ENCODE results near the gene CALN1. TPM values are rescaled to one million over a fixed set of nuclear protein-coding genes. Genes with fewer than 3 reads are reported as not detected.

The CALN1 gene
- total RNA-seq, 1 experiment from 2014 or later, result 0.05 TPM

DNA sequence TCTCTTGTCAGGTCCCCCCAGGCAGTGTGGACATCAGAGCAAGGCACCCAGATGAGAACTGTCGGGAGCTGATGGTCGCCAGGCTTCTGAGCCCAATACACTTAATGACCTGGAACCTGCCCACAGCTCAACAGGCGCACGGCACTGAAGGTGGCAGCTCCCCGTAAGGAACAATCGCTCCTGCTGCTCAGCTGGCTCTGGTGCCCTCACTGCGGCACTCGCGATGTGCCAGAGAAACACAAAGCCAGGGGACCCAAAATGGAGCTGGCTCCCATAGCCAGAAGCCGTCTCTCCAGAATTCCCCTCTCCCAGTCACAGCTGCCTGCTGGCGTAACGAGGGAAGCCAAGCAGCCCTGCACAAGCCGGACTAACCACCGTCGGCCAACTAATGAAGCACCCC lies 6.3 kb downstream of the CALN1 start:
- intact Hi-C loops (cut with micrococcal nuclease; ENCODE audit: unreplicated experiment), result no loop called here
- H3K4me3 ChIP-seq (ENCODE audit: low read depth in 2 of 2, low read length in 2 of 2), result no peak overlapping the region
- ChIA-PET CTCF (no interaction called here), POLR2A (no interaction called here)
- in situ Hi-C loops (cut with HindIII; ENCODE audit: low pct_unique_long_range_greater_than_20kb, low sequenced_read_pairs), result no loop called here
- no TSS peak for BruUV-seq (replicated peaks)
- no peak for ATAC-seq
- no peak overlapping the region for H3K27ac ChIP-seq (ENCODE audit: low read length)
- H3K27me3 ChIP-seq (ENCODE audit: control insufficient read depth, insufficient read depth, low read length), result peaks cover 7% of the 10 kb centered on the region; the same call in 1 of the 2 replicates
- DNase-seq (ENCODE audit: low read depth, low spot score), result no peak
- no peaks in the 10 kb centered on the region for H3K4me1 ChIP-seq (ENCODE audit: control insufficient read depth, insufficient read depth, low read length)
- no peaks in the 10 kb centered on the region for H3K36me3 ChIP-seq (ENCODE audit: control insufficient read depth, insufficient read depth, low read length)
- no peaks in the 10 kb centered on the region for H3K9me3 ChIP-seq (ENCODE audit: control insufficient read depth, insufficient read depth, low read depth, low read length)
- TF ChIP-seq, protein P1, sequence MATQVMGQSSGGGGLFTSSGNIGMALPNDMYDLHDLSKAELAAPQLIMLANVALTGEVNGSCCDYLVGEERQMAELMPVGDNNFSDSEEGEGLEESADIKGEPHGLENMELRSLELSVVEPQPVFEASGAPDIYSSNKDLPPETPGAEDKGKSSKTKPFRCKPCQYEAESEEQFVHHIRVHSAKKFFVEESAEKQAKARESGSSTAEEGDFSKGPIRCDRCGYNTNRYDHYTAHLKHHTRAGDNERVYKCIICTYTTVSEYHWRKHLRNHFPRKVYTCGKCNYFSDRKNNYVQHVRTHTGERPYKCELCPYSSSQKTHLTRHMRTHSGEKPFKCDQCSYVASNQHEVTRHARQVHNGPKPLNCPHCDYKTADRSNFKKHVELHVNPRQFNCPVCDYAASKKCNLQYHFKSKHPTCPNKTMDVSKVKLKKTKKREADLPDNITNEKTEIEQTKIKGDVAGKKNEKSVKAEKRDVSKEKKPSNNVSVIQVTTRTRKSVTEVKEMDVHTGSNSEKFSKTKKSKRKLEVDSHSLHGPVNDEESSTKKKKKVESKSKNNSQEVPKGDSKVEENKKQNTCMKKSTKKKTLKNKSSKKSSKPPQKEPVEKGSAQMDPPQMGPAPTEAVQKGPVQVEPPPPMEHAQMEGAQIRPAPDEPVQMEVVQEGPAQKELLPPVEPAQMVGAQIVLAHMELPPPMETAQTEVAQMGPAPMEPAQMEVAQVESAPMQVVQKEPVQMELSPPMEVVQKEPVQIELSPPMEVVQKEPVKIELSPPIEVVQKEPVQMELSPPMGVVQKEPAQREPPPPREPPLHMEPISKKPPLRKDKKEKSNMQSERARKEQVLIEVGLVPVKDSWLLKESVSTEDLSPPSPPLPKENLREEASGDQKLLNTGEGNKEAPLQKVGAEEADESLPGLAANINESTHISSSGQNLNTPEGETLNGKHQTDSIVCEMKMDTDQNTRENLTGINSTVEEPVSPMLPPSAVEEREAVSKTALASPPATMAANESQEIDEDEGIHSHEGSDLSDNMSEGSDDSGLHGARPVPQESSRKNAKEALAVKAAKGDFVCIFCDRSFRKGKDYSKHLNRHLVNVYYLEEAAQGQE (IDR thresholded peaks at IDR 0.05; ENCODE audit: insufficient read depth in 1 of 2, low read depth in 2 of 2, low read length in 1 of 2), result no peak
- TF ChIP-seq, protein P2, sequence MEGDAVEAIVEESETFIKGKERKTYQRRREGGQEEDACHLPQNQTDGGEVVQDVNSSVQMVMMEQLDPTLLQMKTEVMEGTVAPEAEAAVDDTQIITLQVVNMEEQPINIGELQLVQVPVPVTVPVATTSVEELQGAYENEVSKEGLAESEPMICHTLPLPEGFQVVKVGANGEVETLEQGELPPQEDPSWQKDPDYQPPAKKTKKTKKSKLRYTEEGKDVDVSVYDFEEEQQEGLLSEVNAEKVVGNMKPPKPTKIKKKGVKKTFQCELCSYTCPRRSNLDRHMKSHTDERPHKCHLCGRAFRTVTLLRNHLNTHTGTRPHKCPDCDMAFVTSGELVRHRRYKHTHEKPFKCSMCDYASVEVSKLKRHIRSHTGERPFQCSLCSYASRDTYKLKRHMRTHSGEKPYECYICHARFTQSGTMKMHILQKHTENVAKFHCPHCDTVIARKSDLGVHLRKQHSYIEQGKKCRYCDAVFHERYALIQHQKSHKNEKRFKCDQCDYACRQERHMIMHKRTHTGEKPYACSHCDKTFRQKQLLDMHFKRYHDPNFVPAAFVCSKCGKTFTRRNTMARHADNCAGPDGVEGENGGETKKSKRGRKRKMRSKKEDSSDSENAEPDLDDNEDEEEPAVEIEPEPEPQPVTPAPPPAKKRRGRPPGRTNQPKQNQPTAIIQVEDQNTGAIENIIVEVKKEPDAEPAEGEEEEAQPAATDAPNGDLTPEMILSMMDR (IDR thresholded peaks at IDR 0.05), result no peak
- TF ChIP-seq TCF7L2 (IDR thresholded peaks at IDR 0.05; ENCODE audit: low read depth, low read length) (no peak), POLR2AphosphoS5 (IDR thresholded peaks at IDR 0.05; ENCODE audit: low read depth, low read length) (no peak), SIN3A (IDR thresholded peaks at IDR 0.05; ENCODE audit: borderline replicate concordance, insufficient read depth, low read depth, low read length) (no peak)

DNA sequence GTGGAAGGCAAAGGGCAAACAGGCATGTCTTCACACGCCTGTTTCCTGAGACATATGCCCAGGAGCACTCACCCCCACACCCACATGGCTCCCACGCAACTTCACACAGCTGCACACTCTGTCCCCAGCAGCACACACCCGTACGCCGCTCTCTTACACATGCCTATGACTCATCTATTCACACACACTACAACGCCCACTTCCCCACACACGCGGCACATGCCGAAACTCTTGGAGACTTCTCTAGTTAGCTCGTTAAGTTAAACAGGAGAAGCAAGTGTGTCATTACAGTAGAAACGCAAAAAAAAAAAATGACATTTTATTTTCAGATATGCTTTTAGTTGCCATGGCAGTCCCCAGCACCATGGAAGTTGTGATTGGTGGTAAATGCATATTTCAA lies 6.7 kb downstream of the CALN1 start:
- no peaks in the 10 kb centered on the region for H3K36me3 ChIP-seq (ENCODE audit: control insufficient read depth, insufficient read depth, low read length)
- peaks cover 7% of the 10 kb centered on the region; the same call in 1 of the 2 replicates for H3K27me3 ChIP-seq (ENCODE audit: control insufficient read depth, insufficient read depth, low read length)
- in situ Hi-C loops (cut with HindIII; ENCODE audit: low pct_unique_long_range_greater_than_20kb, low sequenced_read_pairs), result no loop called here
- DNase-seq (ENCODE audit: low read depth, low spot score), result no peak
- H3K4me3 ChIP-seq (ENCODE audit: low read depth in 2 of 2, low read length in 2 of 2), result no peak overlapping the region
- POLR2A ChIA-PET, result no interaction called here
- ATAC-seq, result no peak
- intact Hi-C loops (cut with micrococcal nuclease; ENCODE audit: unreplicated experiment), result no loop called here
- CTCF ChIA-PET, result no interaction called here
- TF ChIP-seq, protein P2 (IDR thresholded peaks at IDR 0.05), result no peak
- TF ChIP-seq TCF7L2 (IDR thresholded peaks at IDR 0.05; ENCODE audit: low read depth, low read length) (no peak), SIN3A (IDR thresholded peaks at IDR 0.05; ENCODE audit: borderline replicate concordance, insufficient read depth, low read depth, low read length) (no peak), POLR2AphosphoS5 (IDR thresholded peaks at IDR 0.05; ENCODE audit: low read depth, low read length) (no peak)
- TF ChIP-seq, protein P1 (IDR thresholded peaks at IDR 0.05; ENCODE audit: insufficient read depth in 1 of 2, low read depth in 2 of 2, low read length in 1 of 2), result no peak
- no peaks in the 10 kb centered on the region for H3K4me1 ChIP-seq (ENCODE audit: control insufficient read depth, insufficient read depth, low read length)
- H3K27ac ChIP-seq (ENCODE audit: low read length), result no peak overlapping the region
- BruUV-seq (replicated peaks), result no TSS peak
- H3K9me3 ChIP-seq (ENCODE audit: control insufficient read depth, insufficient read depth, low read depth, low read length), result no peaks in the 10 kb centered on the region

Data from Panc1 (cell line).